GM12891 (cell line): Measurements from ENCODE around the gene NDUFB7.
A peak's percentile ranks its signal among the peaks of the same experiment; 100 is the strongest.

Source experiments
- POLR2AphosphoS5 ChIP-seq: IDR thresholded peaks from 2 replicates; pipeline ENCODE4 v1.6.1; 2011; ENCODE audit warnings: low read depth, low read length, control low read depth
- TAF1 ChIP-seq: IDR thresholded peaks from 2 replicates; pipeline ENCODE4 v1.6.1; 2011; ENCODE audit warnings: low read depth, low read length, control low read depth

- peak; percentile 49 for TF ChIP-seq POLR2AphosphoS5
- TF ChIP-seq TAF1 = no peak
Measured at GRCh38 chr19:14599548-14600147, 27.8 kb upstream of the NDUFB7 start.
